Suprapubic skin (tissue), 3 donors: Measurements from ENCODE around the gene WDR45B.

Experiments
- POLR2A ChIP-seq, 2 donors: fragments of 450-650 bp; IDR thresholded peaks; one replicate each; pipeline ENCODE4 v1.6.1; 2017; ENCODE audit warnings: antibody characterized with exemption in 2 of 2, mild to moderate bottlenecking in 2 of 2, moderate library complexity in 2 of 2
- TF ChIP-seq, protein P1 (sequence below), 2 donors: fragments of 200-600 bp in 1 of 2; fragments of 450-650 bp in 1 of 2; sonication (generic) in 1 of 2; IDR thresholded peaks; one replicate each; pipeline ENCODE4 v1.5.1; 2016 to 2019; ENCODE audit warnings: antibody characterized with exemption in 2 of 2, mild to moderate bottlenecking in 1 of 2, moderate library complexity in 1 of 2

DNA sequence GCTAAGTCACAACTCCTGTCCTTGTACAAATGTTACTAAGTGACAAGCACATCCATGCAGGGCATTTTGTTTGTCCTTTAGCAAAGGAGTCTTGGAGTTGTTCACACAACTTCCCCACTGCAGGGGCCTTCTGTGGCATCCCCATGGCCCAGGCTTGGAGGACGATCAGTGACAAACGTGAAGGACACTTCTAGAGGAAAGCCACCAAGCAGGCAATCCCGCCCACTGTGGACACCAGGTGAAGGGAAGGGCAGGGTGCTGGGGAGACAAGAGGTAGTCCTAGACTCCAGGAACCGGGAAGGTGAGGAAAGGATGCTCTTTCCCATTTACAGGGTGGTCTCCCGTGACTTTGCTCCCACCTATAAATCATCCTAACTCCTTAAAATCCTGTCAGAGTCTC, 4.1 kb downstream of the WDR45B start:
- TF ChIP-seq, protein P1, sequence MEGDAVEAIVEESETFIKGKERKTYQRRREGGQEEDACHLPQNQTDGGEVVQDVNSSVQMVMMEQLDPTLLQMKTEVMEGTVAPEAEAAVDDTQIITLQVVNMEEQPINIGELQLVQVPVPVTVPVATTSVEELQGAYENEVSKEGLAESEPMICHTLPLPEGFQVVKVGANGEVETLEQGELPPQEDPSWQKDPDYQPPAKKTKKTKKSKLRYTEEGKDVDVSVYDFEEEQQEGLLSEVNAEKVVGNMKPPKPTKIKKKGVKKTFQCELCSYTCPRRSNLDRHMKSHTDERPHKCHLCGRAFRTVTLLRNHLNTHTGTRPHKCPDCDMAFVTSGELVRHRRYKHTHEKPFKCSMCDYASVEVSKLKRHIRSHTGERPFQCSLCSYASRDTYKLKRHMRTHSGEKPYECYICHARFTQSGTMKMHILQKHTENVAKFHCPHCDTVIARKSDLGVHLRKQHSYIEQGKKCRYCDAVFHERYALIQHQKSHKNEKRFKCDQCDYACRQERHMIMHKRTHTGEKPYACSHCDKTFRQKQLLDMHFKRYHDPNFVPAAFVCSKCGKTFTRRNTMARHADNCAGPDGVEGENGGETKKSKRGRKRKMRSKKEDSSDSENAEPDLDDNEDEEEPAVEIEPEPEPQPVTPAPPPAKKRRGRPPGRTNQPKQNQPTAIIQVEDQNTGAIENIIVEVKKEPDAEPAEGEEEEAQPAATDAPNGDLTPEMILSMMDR (IDR thresholded peaks at IDR 0.05) = no peak
- no peak for TF ChIP-seq POLR2A (IDR thresholded peaks at IDR 0.05)
